GM18526 (cell line): ENCODE measurements around the gene ADI1.

ENCODE experiments used
- POLR2A ChIP-seq: IDR thresholded peaks from 3 replicates; pipeline ENCODE4 v1.6.1; 2011; ENCODE audit not compliant: insufficient read length; ENCODE audit errors: extremely low read depth

ADI1 gene

GRCh38 chr2:3479430-3480320 is 39.7 kb downstream of the ADI1 start:
- TF ChIP-seq POLR2A, result no peak

- TF ChIP-seq POLR2A, result no peak
Observed at GRCh38 chr2:3478846-3479385, 40.4 kb downstream of the ADI1 start.

GRCh38 chr2:3476985-3477327 is 42.4 kb downstream of the ADI1 start:
- no peak for TF ChIP-seq POLR2A

GRCh38 chr2:3476321-3476984 is 42.9 kb downstream of the ADI1 start:
- no peak for TF ChIP-seq POLR2A

GRCh38 chr2:3475771-3476170 is 43.6 kb downstream of the ADI1 start:
- no peak for TF ChIP-seq POLR2A

- TF ChIP-seq POLR2A, result no peak
Observed at GRCh38 chr2:3472966-3473365, 46.4 kb downstream of the ADI1 start.

GRCh38 chr2:3472296-3472695 is 47.0 kb downstream of the ADI1 start:
- TF ChIP-seq POLR2A, result no peak

GRCh38 chr2:3470856-3471737 is 48.2 kb downstream of the ADI1 start:
- no peak for TF ChIP-seq POLR2A

GRCh38 chr2:3470166-3470651 is 49.1 kb downstream of the ADI1 start:
- no peak for TF ChIP-seq POLR2A

- no peak for TF ChIP-seq POLR2A
Observed at GRCh38 chr2:3469486-3469885, 49.8 kb downstream of the ADI1 start.

GRCh38 chr2:3468296-3468988 is 50.9 kb downstream of the ADI1 start:
- no peak for TF ChIP-seq POLR2A

GRCh38 chr2:3467654-3468053 is 51.7 kb downstream of the ADI1 start:
- no peak for TF ChIP-seq POLR2A

- no peak for TF ChIP-seq POLR2A
Observed at GRCh38 chr2:3466966-3467365, 52.4 kb downstream of the ADI1 start.

GRCh38 chr2:3466482-3466863 is 52.9 kb downstream of the ADI1 start:
- no peak for TF ChIP-seq POLR2A
